Thoracic aorta (tissue), 2 donors: Measurements from ENCODE around the gene XRCC5. TPM values are rescaled to one million over a fixed set of nuclear protein-coding genes. Genes with fewer than 3 reads are reported as not detected.

Experiments used
- ATAC-seq: fragments of 150-250 bp; one replicate; pipeline ENCODE4 v1.8.0; 2017; ENCODE audit warnings: low read depth; ENCODE audit not compliant: insufficient number of reproducible peaks, low FRiP score
- DNase-seq: peaks from one replicate; pipeline ENCODE4 v3.0.0-alpha.2; 2020; ENCODE audit warnings: low spot score
- H3K27ac ChIP-seq, 2 donors: fragments of 200-600 bp; sonication (generic); 1 replicate in 1 of 2; 2 replicates in 1 of 2; pipeline ENCODE4 v1.5.1; 2016; ENCODE audit warnings: mild to moderate bottlenecking in 2 of 2, moderate library complexity in 2 of 2
- H3K27me3 ChIP-seq: fragments of 200-600 bp; sonication (generic); replicated peaks from 2 replicates; pipeline ENCODE4 v1.6.0; 2016; ENCODE audit warnings: mild to moderate bottlenecking; ENCODE audit not compliant: insufficient read depth
- H3K36me3 ChIP-seq: fragments of 200-600 bp; sonication (generic); one replicate; pipeline ENCODE4 v1.5.1; 2016
- H3K4me1 ChIP-seq, 2 donors: fragments of 200-600 bp; sonication (generic); 1 replicate in 1 of 2; 2 replicates in 1 of 2; pipeline versions ENCODE4 v1.5.1 to v1.6.0; 2016; ENCODE audit warnings: low read depth in 2 of 2, mild to moderate bottlenecking in 1 of 2; ENCODE audit not compliant: control insufficient read depth in 1 of 2
- H3K4me3 ChIP-seq: fragments of 200-600 bp; sonication (generic); 2 replicates; pipeline ENCODE4 v1.5.1; 2016; ENCODE audit warnings: mild to moderate bottlenecking
- H3K9me3 ChIP-seq: fragments of 200-600 bp; sonication (generic); 2 replicates; pipeline ENCODE4 v1.5.1; 2016
- CTCF ChIP-seq: fragments of 200-600 bp; sonication (generic); IDR thresholded peaks from one replicate; pipeline ENCODE4 v1.5.1; 2019; ENCODE audit warnings: antibody characterized with exemption
- total RNA-seq, 2 donors: library from RNA; depleted of rRNA; stranded (reverse); fragments of >200 nt; gene quantifications; one replicate each; pipeline versions ENCODE4 v1.1.0 to v1.2.3, GENCODE V29; 2016

Gene XRCC5
- total RNA-seq, 2 donors from 2014 or later: 137 to 152 TPM

GRCh38 chr2:216107760-216108159, 1.4 kb upstream of the XRCC5 start:
- ATAC-seq (no peak), DNase-seq (no peak)
- Histone ChIP-seq H3K27ac (no peak overlapping the region), H3K4me1 (peaks cover 7 to 31% of the 10 kb centered on the region in 2 donors), H3K27me3 (no peaks in the 10 kb centered on the region), H3K4me3 (no peak overlapping the region), H3K36me3 (peaks cover 4% of the 10 kb centered on the region), H3K9me3 (no peaks in the 10 kb centered on the region)
- no peak for TF ChIP-seq CTCF

GRCh38 chr2:216108310-216108966, 710 bp upstream of the XRCC5 start:
- H3K36me3 ChIP-seq: peaks cover 4% of the 10 kb centered on the region
- H3K27ac ChIP-seq: no peak overlapping the region
- peak overlapping the region; percentile 95 for H3K4me3 ChIP-seq
- ATAC-seq (no peak), DNase-seq (no peak)
- H3K27me3 ChIP-seq: no peaks in the 10 kb centered on the region
- H3K4me1 ChIP-seq: peaks cover 7 to 31% of the 10 kb centered on the region in 2 donors
- H3K9me3 ChIP-seq: no peaks in the 10 kb centered on the region
- no peak for TF ChIP-seq CTCF

- DNase-seq (no peak), ATAC-seq (no peak)
- no peaks in the 10 kb centered on the region for H3K27me3 ChIP-seq
- peaks cover 9% of the 10 kb centered on the region for H3K36me3 ChIP-seq
- peak overlapping the region; percentile 95 for H3K4me3 ChIP-seq
- TF ChIP-seq CTCF: no peak
- H3K27ac ChIP-seq: peak overlapping the region; percentile 91 to 92
- peaks cover 7 to 37% of the 10 kb centered on the region in 2 donors for H3K4me1 ChIP-seq
- H3K9me3 ChIP-seq: no peaks in the 10 kb centered on the region
Measured at GRCh38 chr2:216109962-216110614, 940 bp downstream of the XRCC5 start.

- Histone ChIP-seq H3K9me3 (no peaks in the 10 kb centered on the region), H3K4me3 (peak overlapping the region; percentile 95), H3K27me3 (no peaks in the 10 kb centered on the region), H3K4me1 (peaks cover 12 to 41% of the 10 kb centered on the region in 2 donors), H3K27ac (no peak overlapping the region), H3K36me3 (peaks cover 9% of the 10 kb centered on the region)
- no peak for TF ChIP-seq CTCF
- ATAC-seq: no peak
- DNase-seq: no peak
Measured at GRCh38 chr2:216110620-216111019, 1.5 kb downstream of the XRCC5 start.

GRCh38 chr2:216111122-216111521, 2.0 kb downstream of the XRCC5 start:
- no peaks in the 10 kb centered on the region for H3K27me3 ChIP-seq
- TF ChIP-seq CTCF: no peak
- no peak overlapping the region for H3K4me3 ChIP-seq
- H3K4me1 ChIP-seq: peaks cover 13 to 46% of the 10 kb centered on the region in 2 donors
- no peak overlapping the region for H3K27ac ChIP-seq
- no peak for ATAC-seq
- DNase-seq: no peak
- H3K36me3 ChIP-seq: peaks cover 9% of the 10 kb centered on the region
- no peaks in the 10 kb centered on the region for H3K9me3 ChIP-seq
